ENCODE results near the gene SCNN1A. TPM values are rescaled to one million over a fixed set of nuclear protein-coding genes. Genes with fewer than 3 reads are reported as not detected.

Gene SCNN1A
- total RNA-seq, 1 experiment from 2014 or later: 17.1 TPM

GRCh38 chr12:6368906-6369525, 6.3 kb downstream of the SCNN1A start:
- H3K4me1 ChIP-seq (ENCODE audit: control insufficient read depth, insufficient read depth, low read length): peaks cover 54% of the 10 kb centered on the region
- CTCF ChIA-PET: no interaction called here
- POLR2A ChIA-PET: no interaction called here

More at GRCh38 chr12:6368906-6369525, 6.3 kb downstream of the SCNN1A start:
- no peak for ATAC-seq
- Histone ChIP-seq H3K27ac (ENCODE audit: low read length) (peak overlapping the region; percentile 93), H3K9me3 (ENCODE audit: control insufficient read depth, insufficient read depth, low read depth, low read length) (no peaks in the 10 kb centered on the region), H3K27me3 (ENCODE audit: control insufficient read depth, insufficient read depth, low read length) (no peaks in the 10 kb centered on the region), H3K36me3 (ENCODE audit: control insufficient read depth, insufficient read depth, low read length) (no peaks in the 10 kb centered on the region), H3K4me3 (ENCODE audit: low read depth in 2 of 2, low read length in 2 of 2) (no peak overlapping the region)
- in situ Hi-C loops (cut with HindIII; ENCODE audit: low pct_unique_long_range_greater_than_20kb, low sequenced_read_pairs): no loop called here
- intact Hi-C loops (cut with micrococcal nuclease; ENCODE audit: unreplicated experiment): no loop called here
- TF ChIP-seq POLR2AphosphoS5 (IDR thresholded peaks at IDR 0.05; ENCODE audit: low read depth, low read length) (no peak), REST (IDR thresholded peaks at IDR 0.05; ENCODE audit: insufficient read depth in 1 of 2, low read depth in 2 of 2, low read length in 1 of 2) (no peak), CTCF (IDR thresholded peaks at IDR 0.05) (no peak), SIN3A (IDR thresholded peaks at IDR 0.05; ENCODE audit: borderline replicate concordance, insufficient read depth, low read depth, low read length) (no peak), TCF7L2 (IDR thresholded peaks at IDR 0.05; ENCODE audit: low read depth, low read length) (no peak)
- no peak for DNase-seq (ENCODE audit: low read depth, low spot score)
- BruUV-seq (replicated peaks): no TSS peak
